ENCODE results near the gene CELSR1.

- TF ChIP-seq EZH2 (IDR thresholded peaks at IDR 0.05; ENCODE audit: insufficient read depth, low read length), result no peak
- TF ChIP-seq, protein P1, sequence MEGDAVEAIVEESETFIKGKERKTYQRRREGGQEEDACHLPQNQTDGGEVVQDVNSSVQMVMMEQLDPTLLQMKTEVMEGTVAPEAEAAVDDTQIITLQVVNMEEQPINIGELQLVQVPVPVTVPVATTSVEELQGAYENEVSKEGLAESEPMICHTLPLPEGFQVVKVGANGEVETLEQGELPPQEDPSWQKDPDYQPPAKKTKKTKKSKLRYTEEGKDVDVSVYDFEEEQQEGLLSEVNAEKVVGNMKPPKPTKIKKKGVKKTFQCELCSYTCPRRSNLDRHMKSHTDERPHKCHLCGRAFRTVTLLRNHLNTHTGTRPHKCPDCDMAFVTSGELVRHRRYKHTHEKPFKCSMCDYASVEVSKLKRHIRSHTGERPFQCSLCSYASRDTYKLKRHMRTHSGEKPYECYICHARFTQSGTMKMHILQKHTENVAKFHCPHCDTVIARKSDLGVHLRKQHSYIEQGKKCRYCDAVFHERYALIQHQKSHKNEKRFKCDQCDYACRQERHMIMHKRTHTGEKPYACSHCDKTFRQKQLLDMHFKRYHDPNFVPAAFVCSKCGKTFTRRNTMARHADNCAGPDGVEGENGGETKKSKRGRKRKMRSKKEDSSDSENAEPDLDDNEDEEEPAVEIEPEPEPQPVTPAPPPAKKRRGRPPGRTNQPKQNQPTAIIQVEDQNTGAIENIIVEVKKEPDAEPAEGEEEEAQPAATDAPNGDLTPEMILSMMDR (IDR thresholded peaks at IDR 0.05; ENCODE audit: insufficient read depth, low read depth, low read length), result no peak
Observed at GRCh38 chr22:46578824-46579561, 41.6 kb upstream of the CELSR1 start.
